ENCODE data around the gene ADCY4. TPM values are rescaled to one million over a fixed set of nuclear protein-coding genes. Genes with fewer than 3 reads are reported as not detected.

Gene ADCY4
- total and polyA plus RNA-seq, 10 of the 15 experiments (the other 5 are each of a cell fraction or from before 2014, with no cell fraction given) = 0.05 to 0.87 (median 0.21) TPM; not detected in 1

- 97% methylated on average over 2 of the region's 2 CpGs for WGBS (ENCODE audit: insufficient coverage, insufficient replicate concordance, low lambda C conversion rate, missing lambda C conversion rate)
- no TSS peak for BruUV-seq (replicated peaks)
- H3K27me3 ChIP-seq (replicated peaks in 1 of 2; ENCODE audit: control insufficient read depth in 2 of 2, insufficient read depth in 2 of 2, low read length in 1 of 2) = peaks cover 1 to 4% of the 10 kb centered on the region in 2 experiments; a peak in 3 of 4 replicates
- TF ChIP-seq RBBP5 (conservative IDR thresholded peaks at IDR 0.05) = no peak
- no peak for TF ChIP-seq POLR2AphosphoS2 (IDR thresholded peaks at IDR 0.05; ENCODE audit: low read depth, low read length)
- no peak for TF ChIP-seq CREB1 (IDR thresholded peaks at IDR 0.05; ENCODE audit: low read depth)
- no peak for TF ChIP-seq EZH2 (IDR thresholded peaks at IDR 0.05; ENCODE audit: borderline replicate concordance, control insufficient read depth, low read depth, low read length)
- no peak for TF ChIP-seq BMI1 (IDR thresholded peaks at IDR 0.05; ENCODE audit: borderline replicate concordance)
- TF ChIP-seq TCF12 (IDR thresholded peaks at IDR 0.05; ENCODE audit: low read depth, low read length) = no peak
- TF ChIP-seq, protein P1, sequence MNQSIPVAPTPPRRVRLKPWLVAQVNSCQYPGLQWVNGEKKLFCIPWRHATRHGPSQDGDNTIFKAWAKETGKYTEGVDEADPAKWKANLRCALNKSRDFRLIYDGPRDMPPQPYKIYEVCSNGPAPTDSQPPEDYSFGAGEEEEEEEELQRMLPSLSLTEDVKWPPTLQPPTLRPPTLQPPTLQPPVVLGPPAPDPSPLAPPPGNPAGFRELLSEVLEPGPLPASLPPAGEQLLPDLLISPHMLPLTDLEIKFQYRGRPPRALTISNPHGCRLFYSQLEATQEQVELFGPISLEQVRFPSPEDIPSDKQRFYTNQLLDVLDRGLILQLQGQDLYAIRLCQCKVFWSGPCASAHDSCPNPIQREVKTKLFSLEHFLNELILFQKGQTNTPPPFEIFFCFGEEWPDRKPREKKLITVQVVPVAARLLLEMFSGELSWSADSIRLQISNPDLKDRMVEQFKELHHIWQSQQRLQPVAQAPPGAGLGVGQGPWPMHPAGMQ (IDR thresholded peaks at IDR 0.05; ENCODE audit: borderline replicate concordance) = no peak
- TF ChIP-seq MEF2B (IDR thresholded peaks at IDR 0.05; ENCODE audit: partially characterized antibody, poor library complexity, severe bottlenecking) = no peak
- no peak for TF ChIP-seq IRF4 (IDR thresholded peaks at IDR 0.05; ENCODE audit: low read depth, low read length)
- TF ChIP-seq, protein P2, sequence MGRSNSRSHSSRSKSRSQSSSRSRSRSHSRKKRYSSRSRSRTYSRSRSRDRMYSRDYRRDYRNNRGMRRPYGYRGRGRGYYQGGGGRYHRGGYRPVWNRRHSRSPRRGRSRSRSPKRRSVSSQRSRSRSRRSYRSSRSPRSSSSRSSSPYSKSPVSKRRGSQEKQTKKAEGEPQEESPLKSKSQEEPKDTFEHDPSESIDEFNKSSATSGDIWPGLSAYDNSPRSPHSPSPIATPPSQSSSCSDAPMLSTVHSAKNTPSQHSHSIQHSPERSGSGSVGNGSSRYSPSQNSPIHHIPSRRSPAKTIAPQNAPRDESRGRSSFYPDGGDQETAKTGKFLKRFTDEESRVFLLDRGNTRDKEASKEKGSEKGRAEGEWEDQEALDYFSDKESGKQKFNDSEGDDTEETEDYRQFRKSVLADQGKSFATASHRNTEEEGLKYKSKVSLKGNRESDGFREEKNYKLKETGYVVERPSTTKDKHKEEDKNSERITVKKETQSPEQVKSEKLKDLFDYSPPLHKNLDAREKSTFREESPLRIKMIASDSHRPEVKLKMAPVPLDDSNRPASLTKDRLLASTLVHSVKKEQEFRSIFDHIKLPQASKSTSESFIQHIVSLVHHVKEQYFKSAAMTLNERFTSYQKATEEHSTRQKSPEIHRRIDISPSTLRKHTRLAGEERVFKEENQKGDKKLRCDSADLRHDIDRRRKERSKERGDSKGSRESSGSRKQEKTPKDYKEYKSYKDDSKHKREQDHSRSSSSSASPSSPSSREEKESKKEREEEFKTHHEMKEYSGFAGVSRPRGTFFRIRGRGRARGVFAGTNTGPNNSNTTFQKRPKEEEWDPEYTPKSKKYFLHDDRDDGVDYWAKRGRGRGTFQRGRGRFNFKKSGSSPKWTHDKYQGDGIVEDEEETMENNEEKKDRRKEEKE (IDR thresholded peaks at IDR 0.05) = no peak
- no peak for TF ChIP-seq ZNF24 (IDR thresholded peaks at IDR 0.05)
- TF ChIP-seq MEF2A (IDR thresholded peaks at IDR 0.05; ENCODE audit: insufficient read depth, low read depth, low read length) = no peak
- intact Hi-C loops (cut with micrococcal nuclease; ENCODE audit: unreplicated experiment) (no loop called here), in situ Hi-C loops (cut with MboI) (no loop called here)
- CTCF ChIA-PET = interaction anchor here (0.6 to 4.5 kb wide), 7 partner anchors 15 to 790 kb away, joined by 3 to 39 read pairs (median 4); no protein-coding TSS in a partner anchor
- no peaks in the 10 kb centered on the region for H3K9me3 ChIP-seq (replicated peaks; ENCODE audit: control insufficient read depth, insufficient read depth, low read length)
- DNase-seq (ENCODE audit: low read depth, low spot score) = no peak
- no peak overlapping the region for H3K9ac ChIP-seq (ENCODE audit: control insufficient read depth, insufficient read depth, low read length)
- FAIRE-seq = no peak
- SMC1A ChIA-PET (ENCODE audit: uncharacterized antibody, unreplicated experiment) = interaction anchor here (0.7 to 1.9 kb wide), 3 partner anchors 10 to 84 kb away, joined by 3 to 8 read pairs (median 5); no protein-coding TSS in a partner anchor
- H3K79me2 ChIP-seq (ENCODE audit: control insufficient read depth, insufficient read depth, low read length) = no peaks in the 10 kb centered on the region
- H4K20me1 ChIP-seq (ENCODE audit: control insufficient read depth, insufficient read depth) = no peaks in the 10 kb centered on the region
- H3K36me3 ChIP-seq (ENCODE audit: control insufficient read depth in 2 of 2, insufficient read depth in 2 of 2, low read length in 1 of 2) = no peaks in the 10 kb centered on the region
- H3K27ac ChIP-seq (ENCODE audit: control insufficient read depth, insufficient read depth) = no peak overlapping the region
- RAD21 ChIA-PET (ENCODE audit: unreplicated experiment) = interaction anchor here (2.0 to 2.2 kb wide), 2 partner anchors 14 to 83 kb away, joined by 7 read pairs; partner anchors contain the start of gene ADCY4
- no peak for ATAC-seq
- no peaks in the 10 kb centered on the region for H3K4me1 ChIP-seq (ENCODE audit: control insufficient read depth, insufficient read depth, low read length)
- H3K4me3 ChIP-seq = no peak overlapping the region
- POLR2A ChIA-PET = interaction anchor here (0.7 kb wide), 2 partner anchors 279 to 545 kb away, joined by 3 to 4 read pairs; no protein-coding TSS in a partner anchor
- no peak overlapping the region for H3K4me2 ChIP-seq (ENCODE audit: control insufficient read depth, insufficient read depth)
- no peak overlapping the region for H2AFZ ChIP-seq (ENCODE audit: control insufficient read depth, low read depth, low read length)
Measured at GRCh38 chr14:24348186-24348585, 13.3 kb upstream of the ADCY4 start.
